ENCODE data around the gene PPFIBP1.

The PPFIBP1 gene

DNA sequence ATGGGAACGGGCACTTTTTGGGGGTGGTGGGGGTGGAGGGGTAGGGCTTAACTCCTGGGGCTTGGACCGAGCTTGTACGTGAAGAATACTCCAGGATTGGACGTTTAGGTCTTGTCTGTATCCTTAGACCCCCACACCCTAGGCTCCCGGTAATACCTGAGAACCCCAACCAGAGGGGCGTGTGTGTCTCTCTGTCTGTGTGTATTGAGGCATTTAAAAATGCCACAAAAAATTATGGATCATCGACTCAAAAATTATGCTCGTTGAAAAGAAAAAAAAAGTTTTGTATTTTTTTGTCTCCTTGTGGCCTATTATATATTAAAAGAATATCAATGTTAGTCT lies 459 bp downstream of the PPFIBP1 start:
- no peaks in the 10 kb centered on the region for H4K20me1 ChIP-seq (ENCODE audit: insufficient read depth, low read length)

DNA sequence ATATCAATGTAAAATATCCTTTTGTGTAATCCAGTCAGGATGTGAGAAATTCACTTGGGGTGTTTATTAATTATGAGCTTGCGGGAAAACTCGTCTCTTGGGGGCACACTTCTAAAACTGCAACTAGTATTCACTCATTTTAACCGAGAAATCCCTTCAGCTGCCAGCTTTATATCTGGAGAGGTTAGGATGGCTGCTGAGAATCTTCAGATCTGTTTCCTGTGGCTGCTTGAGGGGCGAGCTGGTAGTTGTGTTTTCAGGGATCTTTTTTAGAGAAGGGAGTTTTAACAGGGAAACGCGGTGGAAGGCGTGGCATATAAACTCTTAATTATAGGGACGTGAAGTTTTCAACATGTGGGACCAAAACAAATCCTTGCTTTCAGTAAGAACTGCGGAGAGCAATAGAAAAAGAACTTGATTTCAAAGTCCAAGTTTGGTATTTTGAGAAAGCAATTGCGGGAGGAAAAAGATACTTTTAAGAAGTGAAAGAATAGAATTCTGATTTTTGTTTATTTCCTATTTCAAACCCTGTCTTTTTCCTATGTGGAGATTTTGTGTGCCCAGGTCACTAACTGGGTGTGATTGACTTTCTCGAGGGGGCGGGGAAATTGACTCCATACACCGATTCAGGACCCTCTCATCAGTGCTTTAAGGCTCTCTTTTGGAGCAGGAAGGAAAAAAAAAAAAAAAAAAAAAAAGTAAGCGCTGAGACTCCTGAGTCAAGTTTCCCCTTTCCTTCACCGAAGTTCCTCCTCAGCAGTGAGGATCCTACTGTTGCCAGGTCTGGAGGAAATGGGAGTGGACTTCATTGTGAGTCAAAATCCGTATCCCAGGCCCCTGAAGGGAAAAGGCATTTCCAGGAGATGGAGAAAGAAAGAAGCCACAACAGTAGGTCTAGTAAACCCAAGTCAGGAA lies 1.1 kb downstream of the PPFIBP1 start:
- Histone ChIP-seq H3K27me3 (ENCODE audit: insufficient read depth, low read length) (no peaks in the 10 kb centered on the region), H3F3A (ENCODE audit: insufficient read depth, low read length) (no peaks in the 10 kb centered on the region), H3K4me2 (ENCODE audit: low read length) (0 out of 2 replicates have a peak overlapping the region, but pooled peaks have one; percentile 79), H2AFZ (ENCODE audit: low read length) (no peak overlapping the region), H3K9ac (ENCODE audit: low read length) (no peak overlapping the region), H3K4me3 (ENCODE audit: low read depth, low read length, poor library complexity, severe bottlenecking) (no peak overlapping the region), H3K36me3 (ENCODE audit: insufficient read depth, low read length) (no peaks in the 10 kb centered on the region), H3K79me2 (ENCODE audit: insufficient read depth, low read length) (no peaks in the 10 kb centered on the region), H3K9me3 (ENCODE audit: low read length) (no peaks in the 10 kb centered on the region), H3K4me1 (ENCODE audit: insufficient read depth, low read length, severe bottlenecking) (peaks cover 11% of the 10 kb centered on the region), H3K27ac (ENCODE audit: low read depth, low read length, poor library complexity, severe bottlenecking) (no peak overlapping the region), H3K9me2 (ENCODE audit: low read depth, low read length) (no peaks in the 10 kb centered on the region), H4K20me1 (ENCODE audit: insufficient read depth, low read length) (no peaks in the 10 kb centered on the region)
- TF ChIP-seq CTCF (IDR thresholded peaks at IDR 0.05; ENCODE audit: low read length) = no peak
- TF ChIP-seq EZH2 (IDR thresholded peaks at IDR 0.05; ENCODE audit: borderline replicate concordance, low read length) = no peak

More for the DNA sequence above, 459 bp downstream of the PPFIBP1 start:
- H3K9ac ChIP-seq (ENCODE audit: low read length) = peak overlapping the region; percentile 55; the same call in 1 of the 2 replicates
- no peaks in the 10 kb centered on the region for H3K36me3 ChIP-seq (ENCODE audit: insufficient read depth, low read length)
- H3K9me3 ChIP-seq (ENCODE audit: low read length) = no peaks in the 10 kb centered on the region
- H3K9me2 ChIP-seq (ENCODE audit: low read depth, low read length) = no peaks in the 10 kb centered on the region
- TF ChIP-seq CTCF (IDR thresholded peaks at IDR 0.05; ENCODE audit: low read length) = no peak
- TF ChIP-seq EZH2 (IDR thresholded peaks at IDR 0.05; ENCODE audit: borderline replicate concordance, low read length) = no peak
- no peaks in the 10 kb centered on the region for H3K79me2 ChIP-seq (ENCODE audit: insufficient read depth, low read length)
- peaks cover 11% of the 10 kb centered on the region for H3K4me1 ChIP-seq (ENCODE audit: insufficient read depth, low read length, severe bottlenecking)
- H3K4me2 ChIP-seq (ENCODE audit: low read length) = peak overlapping the region; percentile 79
- H3K27ac ChIP-seq (ENCODE audit: low read depth, low read length, poor library complexity, severe bottlenecking) = no peak overlapping the region
- no peaks in the 10 kb centered on the region for H3F3A ChIP-seq (ENCODE audit: insufficient read depth, low read length)
- 0 out of 2 replicates have a peak overlapping the region, but pooled peaks have one; percentile 0 for H2AFZ ChIP-seq (ENCODE audit: low read length)
- H3K4me3 ChIP-seq (ENCODE audit: low read depth, low read length, poor library complexity, severe bottlenecking) = peak overlapping the region; percentile 67
- no peaks in the 10 kb centered on the region for H3K27me3 ChIP-seq (ENCODE audit: insufficient read depth, low read length)

- no peak overlapping the region for H3K27ac ChIP-seq (ENCODE audit: low read depth, low read length, poor library complexity, severe bottlenecking)
- H3K79me2 ChIP-seq (ENCODE audit: insufficient read depth, low read length) = no peaks in the 10 kb centered on the region
- no peak for TF ChIP-seq EZH2 (IDR thresholded peaks at IDR 0.05; ENCODE audit: borderline replicate concordance, low read length)
- TF ChIP-seq CTCF (IDR thresholded peaks at IDR 0.05; ENCODE audit: low read length) = no peak
- no peaks in the 10 kb centered on the region for H3F3A ChIP-seq (ENCODE audit: insufficient read depth, low read length)
- no peak overlapping the region for H3K4me3 ChIP-seq (ENCODE audit: low read depth, low read length, poor library complexity, severe bottlenecking)
- peaks cover 11% of the 10 kb centered on the region for H3K4me1 ChIP-seq (ENCODE audit: insufficient read depth, low read length, severe bottlenecking)
- no peaks in the 10 kb centered on the region for H3K36me3 ChIP-seq (ENCODE audit: insufficient read depth, low read length)
- no peaks in the 10 kb centered on the region for H3K9me2 ChIP-seq (ENCODE audit: low read depth, low read length)
- H3K27me3 ChIP-seq (ENCODE audit: insufficient read depth, low read length) = no peaks in the 10 kb centered on the region
- no peak overlapping the region for H3K9ac ChIP-seq (ENCODE audit: low read length)
- no peaks in the 10 kb centered on the region for H3K9me3 ChIP-seq (ENCODE audit: low read length)
- H3K4me2 ChIP-seq (ENCODE audit: low read length) = no peak overlapping the region
- H4K20me1 ChIP-seq (ENCODE audit: insufficient read depth, low read length) = no peaks in the 10 kb centered on the region
- no peak overlapping the region for H2AFZ ChIP-seq (ENCODE audit: low read length)
These were observed 3.5 kb downstream of the PPFIBP1 start for GRCh38 chr12:27527512-27527911.

All from OCI-LY1 (cell line).